Heart right ventricle (tissue), 16 donors: ENCODE results near the gene SLFN5. TPM values are rescaled to one million over a fixed set of nuclear protein-coding genes. Genes with fewer than 3 reads are reported as not detected.
A peak's percentile ranks its signal among the peaks of the same experiment; 100 is the strongest.

Experiments
- ATAC-seq, 8 donors: fragments of 200-7000 bp; cut with Tn5 transposase; one replicate each; pipeline ENCODE4 v1.9.1; 2020; ENCODE audit warnings: mild to moderate bottlenecking in 8 of 8, moderate library complexity in 8 of 8, moderate number of reproducible peaks in 1 of 8
- DNase-seq, 2 donors: peaks; one replicate each; pipeline ENCODE4 v3.0.0-alpha.2; 2020
- H3K27ac ChIP-seq, 10 donors: fragments of 200-600 bp; sonication (generic) in 2 of 10; one replicate each; pipeline versions ENCODE4 v1.5.0 to v1.8.0; 2020 to 2022; ENCODE audit warnings: mild to moderate bottlenecking in 3 of 10
- H3K27me3 ChIP-seq, 7 donors: fragments of 200-600 bp; one replicate each; pipeline ENCODE4 v1.8.0; 2021 to 2022; ENCODE audit warnings: mild to moderate bottlenecking in 2 of 7
- H3K36me3 ChIP-seq, 9 donors: fragments of 200-600 bp; sonication (generic) in 1 of 9; one replicate each; pipeline versions ENCODE4 v1.5.0 to v1.8.0; 2020 to 2022; ENCODE audit warnings: mild to moderate bottlenecking in 2 of 9
- H3K4me1 ChIP-seq, 9 donors: fragments of 200-600 bp; sonication (generic) in 1 of 9; one replicate each; pipeline versions ENCODE4 v1.5.0 to v1.8.0; 2020 to 2022; ENCODE audit warnings: mild to moderate bottlenecking in 4 of 9
- H3K4me3 ChIP-seq, 10 donors: fragments of 200-600 bp; sonication (generic) in 2 of 10; one replicate each; pipeline versions ENCODE4 v1.5.0 to v1.8.0; 2020 to 2022; ENCODE audit warnings: mild to moderate bottlenecking in 7 of 10, moderate library complexity in 2 of 10
- H3K9me3 ChIP-seq, 11 donors: fragments of 200-600 bp in 10 of 11; sonication (generic) in 2 of 11; one replicate each; pipeline versions ENCODE4 v1.5.0 to v1.8.0; 2013 to 2022; ENCODE audit warnings: mild to moderate bottlenecking in 2 of 11, control low read depth in 1 of 11, moderate library complexity in 1 of 11
- WGBS, 2 donors: extraction: QIAGEN DNeasy Blood & Tissue Kit; methylation state at CpG; one replicate each; pipeline ENCODE4 v1.1.7; 2013; ENCODE audit warnings: inconsistent platforms in 1 of 2; 5-methylcytosine and 5-hydroxymethylcytosine counted together
- intact Hi-C, 10 donors: fragments of 100-400 bp; cut with DNase I; formaldehyde crosslinking; loops; one replicate each; pipeline versions ENCODE4 v1.11.1 to v1.14.2; 2022
- polyA plus RNA-seq, 2 donors: library from polyadenylated mRNA; stranded (reverse); fragments of 200-250 nt; gene quantifications; one replicate each; pipeline ENCODE4 v1.2.3, GENCODE V29; 2013
- total RNA-seq, 10 donors: library from RNA; stranded (reverse); fragmentation: NEBNext Ultra II Directional in 3 of 10; extraction: Animal tissue kit (Norgen Biotek cat#: 25700) in 3 of 10; gene quantifications; one replicate each; pipeline versions ENCODE4 v1.2.1 to v1.2.4, GENCODE V29; 2021 to 2023
- TF ChIP-seq, protein P1 (sequence below), 9 donors: fragments of 200-600 bp; sonication (generic) in 2 of 9; IDR thresholded peaks; one replicate each; pipeline versions ENCODE4 v1.5.0 to v1.8.0; 2021 to 2022; ENCODE audit warnings: antibody characterized with exemption in 9 of 9, mild to moderate bottlenecking in 5 of 9, moderate library complexity in 1 of 9
- donor health status: Arrhythmogenic right ventricular cardiomyopathy.
- donor health status: ischemic (EF 13 %, LVEDD 7.1; RV severe dilation, severe dysfunction).
- donor health status: healthy with polysubstance abuse.
- donor health status: DM: no; HTN: yes; CAD: no.
- donor health status: DM: no; HTN: no; CAD: no.
- donor health status: ischemic (EF 25% LVEDD 6.9; RV normal size, moderate dysfunction).
- donor health status: ischemic (EF 25% LVEDD 5.7; RV mildly dilated, moderate dysfunction).
- donor health status: healthy.
- donor health status: DM: yes; HTN: yes; CAD: no.
- donor health status: Ischemic cardiomyopathy.
- donor health status: ischemic (EF 35%, LVEDD 5.7; RV mildly dilated, moderate dysfunction).
- donor health status: nonischemic (EF 11% LVEDD 7.7; RV severe dilation, severe dysfunction).
- donor health status: DM: yes; HTN: yes; CAD: no.
- donor health status: PGD.
- donor health status: ischemic (EF 29% LVEDD 5.4; RV normal size, mild dysfunction).
- donor health status: nonischemic (EF 23%, LVEDD 6.1; RV moderate dilation, normal function).

The SLFN5 gene
- total and polyA plus RNA-seq, 12 donors = 2.5 to 29.8 (median 13.8) TPM

- TF ChIP-seq, protein P1, sequence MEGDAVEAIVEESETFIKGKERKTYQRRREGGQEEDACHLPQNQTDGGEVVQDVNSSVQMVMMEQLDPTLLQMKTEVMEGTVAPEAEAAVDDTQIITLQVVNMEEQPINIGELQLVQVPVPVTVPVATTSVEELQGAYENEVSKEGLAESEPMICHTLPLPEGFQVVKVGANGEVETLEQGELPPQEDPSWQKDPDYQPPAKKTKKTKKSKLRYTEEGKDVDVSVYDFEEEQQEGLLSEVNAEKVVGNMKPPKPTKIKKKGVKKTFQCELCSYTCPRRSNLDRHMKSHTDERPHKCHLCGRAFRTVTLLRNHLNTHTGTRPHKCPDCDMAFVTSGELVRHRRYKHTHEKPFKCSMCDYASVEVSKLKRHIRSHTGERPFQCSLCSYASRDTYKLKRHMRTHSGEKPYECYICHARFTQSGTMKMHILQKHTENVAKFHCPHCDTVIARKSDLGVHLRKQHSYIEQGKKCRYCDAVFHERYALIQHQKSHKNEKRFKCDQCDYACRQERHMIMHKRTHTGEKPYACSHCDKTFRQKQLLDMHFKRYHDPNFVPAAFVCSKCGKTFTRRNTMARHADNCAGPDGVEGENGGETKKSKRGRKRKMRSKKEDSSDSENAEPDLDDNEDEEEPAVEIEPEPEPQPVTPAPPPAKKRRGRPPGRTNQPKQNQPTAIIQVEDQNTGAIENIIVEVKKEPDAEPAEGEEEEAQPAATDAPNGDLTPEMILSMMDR (IDR thresholded peaks at IDR 0.05) = no peak
- H3K27me3 ChIP-seq = peaks cover 0 to 6% (median 0%) of the 10 kb centered on the region in 7 donors
- no peak for ATAC-seq
- no peak for DNase-seq
- WGBS, 2 donors = 92 to 93% methylated on average over 4 of the region's 4 CpGs
- H3K9me3 ChIP-seq = no peaks in the 10 kb centered on the region
- peaks cover 0 to 50% (median 5%) of the 10 kb centered on the region in 9 donors for H3K4me1 ChIP-seq
- intact Hi-C loops = no loop called here
- peak overlapping the region in 7 of 10 donors; percentile 42 to 83 (median 64) for H3K27ac ChIP-seq
- H3K4me3 ChIP-seq = no peak overlapping the region
- H3K36me3 ChIP-seq = no peaks in the 10 kb centered on the region
Observed at GRCh38 chr17:35212668-35213067, 30.2 kb upstream of the SLFN5 start.

DNA sequence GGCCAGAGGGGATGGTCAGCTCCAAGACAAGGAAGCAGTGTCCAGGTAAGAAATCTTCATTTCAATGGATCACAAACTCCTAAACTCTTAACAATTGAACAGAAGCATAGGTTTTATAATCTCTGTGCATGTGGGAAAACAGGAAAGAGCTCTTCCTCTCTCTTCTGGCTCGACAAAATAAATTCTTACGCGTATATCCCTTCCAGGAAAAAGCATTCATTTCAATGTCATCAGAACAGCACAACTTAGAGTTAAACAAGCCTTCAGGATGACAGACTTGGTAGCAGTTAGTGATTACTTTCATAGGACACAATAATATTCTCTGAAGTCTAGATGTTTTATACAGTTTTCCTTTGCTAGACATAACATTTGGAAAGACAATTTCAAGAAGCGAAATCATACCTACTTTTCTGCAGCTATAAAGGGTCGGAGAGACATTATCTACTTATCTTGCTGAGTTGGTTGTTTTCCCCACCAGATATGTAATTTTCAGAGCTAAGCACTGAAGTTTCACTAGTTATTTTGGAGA is 29.4 kb upstream of the SLFN5 start:
- Histone ChIP-seq H3K9me3 (no peaks in the 10 kb centered on the region), H3K4me1 (peaks cover 0 to 57% (median 6%) of the 10 kb centered on the region in 9 donors), H3K27me3 (peaks cover 0 to 6% (median 0%) of the 10 kb centered on the region in 7 donors), H3K36me3 (no peaks in the 10 kb centered on the region), H3K27ac (peak overlapping the region in 8 of 10 donors; percentile 24 to 83 (median 62)), H3K4me3 (no peak overlapping the region)
- intact Hi-C loops = no loop called here
- WGBS, 2 donors = 48 to 56% methylated on average over 5 of the region's 5 CpGs
- ATAC-seq (peak in 5 of 8 donors; percentile 33 to 73 (median 66)), DNase-seq (no peak)
- TF ChIP-seq, protein P1 (IDR thresholded peaks at IDR 0.05) = no peak

DNA sequence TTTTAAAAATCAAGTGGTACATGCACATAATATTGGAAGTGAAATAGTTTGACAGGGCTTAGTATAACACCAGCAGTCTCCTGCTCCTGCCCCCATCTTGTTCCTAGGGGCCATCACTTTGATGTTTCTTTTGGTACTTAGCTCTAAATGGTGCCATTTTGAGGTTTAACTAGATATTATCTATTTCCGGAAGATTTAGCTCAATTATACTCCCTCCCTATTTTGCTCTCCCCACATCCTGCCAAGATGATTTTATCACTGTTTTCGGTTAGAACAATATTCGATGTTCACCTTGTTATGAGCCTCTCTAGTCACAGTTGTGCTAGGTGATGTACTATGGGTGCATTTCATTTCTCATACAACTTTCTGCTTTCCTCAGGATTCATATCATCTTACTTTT is 28.7 kb upstream of the SLFN5 start:
- no peak overlapping the region for H3K4me3 ChIP-seq
- H3K27ac ChIP-seq = peak overlapping the region in 8 of 10 donors; percentile 34 to 83 (median 62)
- peaks cover 0 to 65% (median 13%) of the 10 kb centered on the region in 9 donors for H3K4me1 ChIP-seq
- peaks cover 0 to 6% (median 0%) of the 10 kb centered on the region in 7 donors for H3K27me3 ChIP-seq
- intact Hi-C loops = no loop called here
- TF ChIP-seq, protein P1 (IDR thresholded peaks at IDR 0.05) = no peak
- no peak for DNase-seq
- ATAC-seq = peak in 3 of 8 donors; percentile 27 to 51 (median 29)
- H3K9me3 ChIP-seq = no peaks in the 10 kb centered on the region
- H3K36me3 ChIP-seq = no peaks in the 10 kb centered on the region
- WGBS, 2 donors = 51 to 53% methylated on average over 3 of the region's 3 CpGs

GRCh38 chr17:35214631-35215273 is 28.1 kb upstream of the SLFN5 start:
- TF ChIP-seq, protein P1 (IDR thresholded peaks at IDR 0.05) = no peak
- Histone ChIP-seq H3K36me3 (no peaks in the 10 kb centered on the region), H3K4me1 (peaks cover 0 to 70% (median 19%) of the 10 kb centered on the region in 9 donors), H3K27ac (peak overlapping the region in 8 of 10 donors; percentile 34 to 83 (median 62)), H3K4me3 (peak overlapping the region in 1 of 10 donors; percentile 5), H3K9me3 (no peaks in the 10 kb centered on the region), H3K27me3 (peaks cover 0 to 6% (median 0%) of the 10 kb centered on the region in 7 donors)
- no peak for DNase-seq
- intact Hi-C loops = no loop called here
- WGBS, 2 donors = 55 to 57% methylated on average over 5 of the region's 5 CpGs
- ATAC-seq = peak in 4 of 8 donors; percentile 25 to 48 (median 42)
